H1 (cell line): ENCODE data around the gene ARHGEF4. TPM values are rescaled to one million over a fixed set of nuclear protein-coding genes. Genes with fewer than 3 reads are reported as not detected.

Experiments
- EZH2 ChIP-seq: fragments of 200-600 bp; sonication (generic); IDR thresholded peaks from 2 replicates; pipeline ENCODE4 v1.7.1; 2012; ENCODE audit warnings: low read depth, mild to moderate bottlenecking, moderate library complexity, low read length, inconsistent platforms; ENCODE audit not compliant: severe bottlenecking
- polyA plus RNA-seq, 7 experiments: library from polyadenylated mRNA; depleted of rRNA in 3 of 7; stranded (reverse) in 5 of 7; unstranded in 2 of 7; fragments of >200 nt in 5 of 7; fragments of 200-250 nt in 2 of 7; gene quantifications; 1 replicate in 5 of 7; 2 replicates in 1 of 7; 4 replicates in 1 of 7; pipeline versions ENCODE4 v1.2.1 to v1.2.3, GENCODE V29; 2011 to 2013; ENCODE audit warnings: missing spikeins in 2 of 7, mixed read lengths in 2 of 7
- total RNA-seq: library from RNA; stranded (reverse); fragmentation: NEBNext Ultra II Directional; extraction: Animal tissue kit (Norgen Biotek cat#: 25700); gene quantifications from 2 replicates; pipeline ENCODE4 v1.2.1, GENCODE V29; 2021

ARHGEF4 gene
- total and polyA plus RNA-seq, 2 of the 8 experiments (the other 6 are each of a cell fraction or from before 2014, with no cell fraction given) = 10.6 to 14.6 TPM

GRCh38 chr2:130874512-130874911 is 37.8 kb downstream of the ARHGEF4 start (continued):
- TF ChIP-seq EZH2 = no peak
